ENCODE data around the gene LAMTOR4. TPM values are rescaled to one million over a fixed set of nuclear protein-coding genes. Genes with fewer than 3 reads are reported as not detected.
"Not testable (repeated sequence)": the region's sequence is repeated elsewhere in the genome, so short reads cannot be mapped to it uniquely, and the experiment has no call there.

Gene LAMTOR4
- total RNA-seq, 1 experiment from 2014 or later: 81.9 TPM

GRCh38 chr7:100122067-100122466 is 26.7 kb upstream of the LAMTOR4 start:
- DNase-seq (ENCODE audit: extremely low read depth, low read depth): no peak

DNA sequence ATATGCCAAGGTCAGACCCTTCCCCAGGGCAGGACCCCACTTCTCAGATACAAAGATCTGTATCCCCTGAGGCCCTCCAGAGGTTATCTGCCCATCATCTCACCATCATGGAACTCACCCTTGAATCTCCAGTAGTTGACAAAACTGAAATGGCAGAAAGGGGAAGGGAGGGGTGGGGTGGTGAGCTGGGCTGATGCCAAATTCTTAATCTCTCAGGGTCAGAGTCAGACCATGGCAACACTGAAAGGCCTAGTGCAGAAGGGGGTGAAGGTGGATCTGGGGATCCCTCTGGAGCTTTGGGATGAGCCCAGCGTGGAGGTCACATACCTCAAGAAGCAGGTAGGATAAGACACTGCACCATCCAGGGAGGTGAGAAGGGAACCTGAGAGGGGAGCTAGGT is 26.1 kb upstream of the LAMTOR4 start:
- no peak for DNase-seq (ENCODE audit: extremely low read depth, low read depth)

DNA sequence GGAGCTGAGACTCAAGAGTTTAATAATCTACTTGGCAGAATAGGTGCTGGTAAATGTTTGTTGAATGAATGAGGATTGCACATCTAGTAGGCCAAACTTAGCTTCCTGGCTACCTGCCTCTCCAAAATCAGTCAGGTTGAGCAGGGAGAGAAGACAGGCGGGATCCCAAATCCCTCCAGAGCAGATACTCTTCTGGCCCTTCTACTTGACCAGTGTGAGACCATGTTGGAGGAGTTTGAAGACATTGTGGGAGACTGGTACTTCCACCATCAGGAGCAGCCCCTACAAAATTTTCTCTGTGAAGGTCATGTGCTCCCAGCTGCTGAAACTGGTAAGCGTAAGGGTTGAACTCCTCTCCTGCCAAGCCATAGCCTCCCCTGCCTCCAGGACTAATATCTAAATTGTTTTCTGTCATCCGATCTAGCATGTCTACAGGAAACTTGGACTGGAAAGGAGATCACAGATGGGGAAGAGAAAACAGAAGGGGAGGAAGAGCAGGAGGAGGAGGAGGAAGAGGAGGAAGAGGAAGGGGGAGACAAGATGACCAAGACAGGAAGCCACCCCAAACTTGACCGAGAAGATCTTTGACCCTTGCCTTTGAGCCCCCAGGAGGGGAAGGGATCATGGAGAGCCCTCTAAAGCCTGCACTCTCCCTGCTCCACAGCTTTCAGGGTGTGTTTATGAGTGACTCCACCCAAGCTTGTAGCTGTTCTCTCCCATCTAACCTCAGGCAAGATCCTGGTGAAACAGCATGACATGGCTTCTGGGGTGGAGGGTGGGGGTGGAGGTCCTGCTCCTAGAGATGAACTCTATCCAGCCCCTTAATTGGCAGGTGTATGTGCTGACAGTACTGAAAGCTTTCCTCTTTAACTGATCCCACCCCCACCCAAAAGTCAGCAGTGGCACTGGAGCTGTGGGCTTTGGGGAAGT is 24.2 kb upstream of the LAMTOR4 start:
- no peak for DNase-seq (ENCODE audit: extremely low read depth, low read depth)

- no peak for DNase-seq (ENCODE audit: extremely low read depth, low read depth)
These were observed 22.3 kb upstream of the LAMTOR4 start for GRCh38 chr7:100126239-100126930.

- peak; percentile 84 for DNase-seq (ENCODE audit: extremely low read depth, low read depth)
These were observed 21.5 kb upstream of the LAMTOR4 start, which contains the start of gene MBLAC1 for GRCh38 chr7:100126931-100127865. MBLAC1 (plus strand) TSS chr7:100126967; CDS start chr7:100127396, 429 bp downstream.

GRCh38 chr7:100127866-100128636 is 20.7 kb upstream of the LAMTOR4 start:
- no peak for DNase-seq (ENCODE audit: extremely low read depth, low read depth)

GRCh38 chr7:100128637-100128963 is 20.1 kb upstream of the LAMTOR4 start:
- no peak for DNase-seq (ENCODE audit: extremely low read depth, low read depth)

DNA sequence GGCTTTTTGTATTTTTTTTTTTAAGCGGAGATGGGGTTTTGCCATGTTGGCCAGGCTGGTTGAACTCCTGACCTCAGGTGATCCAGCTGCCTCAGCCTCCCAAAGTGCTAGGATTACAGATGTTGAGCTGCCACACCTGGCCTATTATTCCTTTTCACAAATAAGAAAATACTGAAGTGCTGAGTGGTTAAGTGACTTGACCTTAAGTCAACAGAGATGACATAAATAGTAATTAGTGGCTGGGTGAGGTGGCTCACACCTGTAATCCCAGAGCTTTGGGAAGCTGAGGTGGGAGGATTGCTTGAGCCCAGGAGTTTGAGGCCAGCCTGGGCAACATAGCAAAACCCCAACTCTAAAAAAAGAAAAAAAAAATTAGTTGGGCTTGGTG is 18.5 kb upstream of the LAMTOR4 start:
- not testable (repeated sequence) for DNase-seq (ENCODE audit: extremely low read depth, low read depth)

GRCh38 chr7:100130608-100131453 is 17.9 kb upstream of the LAMTOR4 start:
- peak; percentile 60 for DNase-seq (ENCODE audit: extremely low read depth, low read depth)

GRCh38 chr7:100132126-100132525 is 16.6 kb upstream of the LAMTOR4 start:
- DNase-seq (ENCODE audit: extremely low read depth, low read depth): no peak

DNA sequence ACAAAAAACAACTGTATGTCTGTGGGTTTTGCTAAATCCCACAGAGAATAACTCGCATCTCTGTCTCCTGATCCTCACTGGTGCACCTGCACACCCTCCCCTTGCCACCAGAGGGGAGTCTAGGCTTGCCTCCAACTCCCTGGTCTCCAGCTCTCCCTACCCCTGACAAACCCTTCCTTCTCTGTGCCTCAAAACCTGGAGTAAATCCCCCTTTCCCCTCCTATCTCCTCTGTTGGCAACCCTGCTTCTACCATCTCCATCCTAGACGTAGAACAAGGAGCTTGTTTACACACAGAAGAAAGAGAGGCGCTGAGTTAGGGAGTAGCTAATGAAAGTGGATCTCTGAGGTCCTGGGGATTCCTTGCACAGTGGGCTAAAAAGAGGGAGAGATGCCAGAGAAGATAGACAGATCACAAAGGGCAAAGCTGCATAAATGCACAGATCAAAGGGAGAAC is 16.0 kb upstream of the LAMTOR4 start:
- peak; percentile 72 for DNase-seq (ENCODE audit: extremely low read depth, low read depth)

- DNase-seq (ENCODE audit: extremely low read depth, low read depth): no peak
These were observed 10.6 kb upstream of the LAMTOR4 start for GRCh38 chr7:100137851-100138760.

DNA sequence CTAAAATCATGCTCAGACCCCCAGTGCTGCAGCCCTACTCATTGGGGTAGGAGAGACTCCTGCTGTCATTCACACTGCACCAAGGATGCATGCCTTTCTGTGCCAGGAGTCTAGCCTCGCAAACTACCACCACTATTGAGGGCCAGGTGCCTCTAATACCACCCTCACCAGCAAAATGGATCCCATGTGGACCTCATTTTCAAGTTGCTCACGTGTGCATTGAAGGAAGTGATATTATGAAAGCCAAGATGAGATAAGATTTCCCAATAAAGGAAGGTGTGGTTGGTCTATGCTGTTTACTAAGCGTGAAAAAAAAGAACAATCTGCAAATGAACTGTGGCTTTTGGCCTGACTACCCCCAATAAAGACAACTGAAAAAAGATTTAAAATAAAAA is 7.2 kb upstream of the LAMTOR4 start:
- no peak for DNase-seq (ENCODE audit: extremely low read depth, low read depth)

DNA sequence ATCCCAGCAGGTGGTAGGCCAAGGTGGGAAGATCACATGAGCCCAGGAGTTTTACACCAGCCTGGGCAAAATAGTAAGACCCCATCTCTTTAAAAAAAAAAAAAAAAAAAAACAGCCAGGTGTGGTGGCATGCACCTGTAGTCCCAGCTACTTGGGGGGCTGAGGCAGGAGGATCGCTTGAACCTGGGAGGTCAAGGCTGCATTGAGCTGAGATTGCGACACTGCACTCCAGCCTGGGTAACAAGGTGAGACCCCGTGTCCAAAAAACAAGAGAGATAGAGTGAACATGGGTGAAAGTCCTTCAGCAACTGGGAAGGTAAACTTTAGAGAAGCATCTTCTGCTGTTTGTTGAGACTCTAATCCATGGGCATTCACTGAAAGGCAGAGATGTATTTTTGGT is 6.3 kb upstream of the LAMTOR4 start:
- no peak for DNase-seq (ENCODE audit: extremely low read depth, low read depth)

DNA sequence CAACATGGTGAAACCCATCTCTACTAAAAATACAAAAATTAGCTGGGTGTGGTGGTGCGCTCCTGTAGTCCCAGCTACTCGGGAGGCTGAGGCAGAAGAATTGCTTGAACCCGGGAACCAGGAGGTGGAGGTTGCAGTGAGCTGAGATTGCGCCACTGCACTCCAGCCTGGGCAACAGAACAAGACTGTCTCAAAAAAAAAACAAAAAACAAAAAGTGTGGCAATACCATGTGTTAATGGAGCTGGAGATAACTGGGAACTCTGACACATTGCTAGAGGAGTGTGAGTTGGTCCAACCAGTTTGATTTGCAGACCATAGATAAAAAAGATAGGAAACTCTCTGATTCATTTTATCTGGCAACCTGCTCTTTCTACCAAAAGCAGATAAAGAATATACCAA is 2.4 kb upstream of the LAMTOR4 start:
- not testable (repeated sequence) for DNase-seq (ENCODE audit: extremely low read depth, low read depth)

DNA sequence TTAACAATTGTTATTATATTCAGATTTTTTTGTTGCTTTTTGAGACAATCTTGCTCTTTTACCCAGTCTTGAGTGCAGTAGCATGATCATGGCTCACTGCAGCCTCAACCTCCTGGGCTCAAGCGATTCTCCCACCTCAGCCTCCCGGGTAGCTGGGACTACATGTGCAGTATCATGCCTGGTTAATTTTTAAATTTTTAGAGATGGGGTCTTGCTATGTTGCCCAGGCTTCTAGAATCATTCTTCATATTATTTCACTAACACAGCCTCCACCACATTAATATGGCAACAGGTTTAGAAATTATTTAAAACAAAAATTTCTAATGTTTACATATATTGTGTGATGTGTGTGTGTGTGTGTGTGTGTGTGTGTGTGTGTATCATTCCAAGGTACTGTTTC is 1.4 kb upstream of the LAMTOR4 start:
- no peak for DNase-seq (ENCODE audit: extremely low read depth, low read depth)

DNA sequence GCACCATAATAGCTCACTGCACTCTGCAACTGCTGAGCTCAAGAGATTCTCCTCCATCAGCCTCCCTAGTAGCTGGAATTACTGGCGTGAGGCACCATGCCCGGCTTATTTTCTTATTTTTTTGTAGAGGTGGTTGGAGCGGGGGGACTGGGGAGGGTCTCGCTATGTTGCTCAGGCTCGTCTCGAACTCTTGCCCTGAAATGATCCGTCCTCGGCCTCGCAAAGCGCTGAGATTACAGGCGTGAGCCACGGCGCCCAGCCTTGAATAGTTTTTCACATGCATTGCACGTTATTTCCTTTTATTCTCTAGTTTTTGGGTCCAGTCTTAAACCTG is 526 bp upstream of the LAMTOR4 start:
- DNase-seq (ENCODE audit: extremely low read depth, low read depth): no peak

DNA sequence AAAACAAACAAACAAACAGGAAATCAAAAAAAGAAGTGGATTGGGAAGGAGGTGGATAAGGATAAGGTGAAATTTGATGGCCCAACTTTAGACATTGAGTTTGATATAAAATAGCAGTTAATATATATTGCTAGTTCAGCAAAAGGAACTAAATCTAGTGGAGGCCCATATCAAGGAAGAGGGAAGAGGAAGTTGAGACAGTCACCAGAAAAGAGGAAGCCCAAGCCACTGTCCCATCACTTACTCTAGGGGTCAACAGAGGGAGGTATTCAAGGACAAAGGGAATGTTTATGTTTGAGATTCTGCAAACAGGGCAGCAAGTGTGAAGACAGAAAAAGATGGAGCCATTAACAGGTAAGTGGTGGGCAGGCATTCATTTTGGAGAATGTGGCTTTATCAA is 3.7 kb downstream of the LAMTOR4 start:
- DNase-seq (ENCODE audit: extremely low read depth, low read depth): no peak
